PFSK-1 (cell line): ENCODE data around the gene NPM3.

Experiments used
- POLR2AphosphoS5 ChIP-seq: IDR thresholded peaks from 2 replicates; pipeline ENCODE4 v1.6.1; 2012; ENCODE audit warnings: low read depth, mild to moderate bottlenecking, control low read depth, low read length, moderate library complexity
- TF ChIP-seq, protein P1 (sequence below), 2 experiments: IDR thresholded peaks; 2 replicates each; pipeline versions ENCODE4 v1.6.1 to v1.8.0; 2011 to 2012; ENCODE audit warnings: low read depth in 2 of 2, low read length in 2 of 2, control low read depth in 1 of 2, inconsistent platforms in 1 of 2, mild to moderate bottlenecking in 1 of 2, moderate library complexity in 1 of 2; ENCODE audit not compliant: insufficient read depth in 1 of 2

DNA sequence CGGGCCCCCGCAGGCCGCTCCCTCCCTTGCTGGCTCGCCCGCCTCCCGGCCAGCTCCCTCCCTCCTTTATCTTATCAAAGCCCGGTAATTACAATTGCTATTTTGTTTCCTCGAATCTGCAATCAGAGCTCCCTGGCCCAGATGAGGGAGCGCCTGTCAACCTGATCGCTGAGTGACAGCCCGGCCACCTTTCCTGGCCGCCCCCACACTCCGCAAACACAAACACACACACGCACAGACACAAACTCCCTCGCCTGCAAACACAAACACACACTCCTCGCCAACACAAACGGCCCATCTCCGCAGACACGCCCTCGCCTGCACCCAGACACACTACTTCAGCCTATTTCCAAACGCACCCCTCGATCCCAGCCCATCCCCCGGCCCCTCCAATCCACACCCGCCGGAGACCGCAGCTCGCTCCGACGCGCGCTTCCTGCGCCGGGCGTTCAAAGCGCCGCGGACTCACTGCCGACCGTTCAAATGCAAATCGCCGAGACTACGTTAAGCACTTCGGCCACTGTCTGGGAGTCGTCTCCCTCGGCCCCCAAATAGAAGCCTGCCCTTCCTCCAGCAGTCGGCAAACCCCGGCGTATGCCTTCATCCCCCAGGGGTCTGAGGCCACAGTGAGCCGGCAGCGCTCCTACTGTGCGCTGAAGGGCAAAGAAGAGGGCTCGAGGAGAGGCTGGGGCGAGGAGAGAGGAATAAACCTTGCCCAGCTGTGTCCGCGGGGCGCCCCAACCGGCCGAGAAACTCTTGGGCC lies 4.3 kb downstream of the NPM3 start:
- no peak for TF ChIP-seq POLR2AphosphoS5
- TF ChIP-seq, protein P1, sequence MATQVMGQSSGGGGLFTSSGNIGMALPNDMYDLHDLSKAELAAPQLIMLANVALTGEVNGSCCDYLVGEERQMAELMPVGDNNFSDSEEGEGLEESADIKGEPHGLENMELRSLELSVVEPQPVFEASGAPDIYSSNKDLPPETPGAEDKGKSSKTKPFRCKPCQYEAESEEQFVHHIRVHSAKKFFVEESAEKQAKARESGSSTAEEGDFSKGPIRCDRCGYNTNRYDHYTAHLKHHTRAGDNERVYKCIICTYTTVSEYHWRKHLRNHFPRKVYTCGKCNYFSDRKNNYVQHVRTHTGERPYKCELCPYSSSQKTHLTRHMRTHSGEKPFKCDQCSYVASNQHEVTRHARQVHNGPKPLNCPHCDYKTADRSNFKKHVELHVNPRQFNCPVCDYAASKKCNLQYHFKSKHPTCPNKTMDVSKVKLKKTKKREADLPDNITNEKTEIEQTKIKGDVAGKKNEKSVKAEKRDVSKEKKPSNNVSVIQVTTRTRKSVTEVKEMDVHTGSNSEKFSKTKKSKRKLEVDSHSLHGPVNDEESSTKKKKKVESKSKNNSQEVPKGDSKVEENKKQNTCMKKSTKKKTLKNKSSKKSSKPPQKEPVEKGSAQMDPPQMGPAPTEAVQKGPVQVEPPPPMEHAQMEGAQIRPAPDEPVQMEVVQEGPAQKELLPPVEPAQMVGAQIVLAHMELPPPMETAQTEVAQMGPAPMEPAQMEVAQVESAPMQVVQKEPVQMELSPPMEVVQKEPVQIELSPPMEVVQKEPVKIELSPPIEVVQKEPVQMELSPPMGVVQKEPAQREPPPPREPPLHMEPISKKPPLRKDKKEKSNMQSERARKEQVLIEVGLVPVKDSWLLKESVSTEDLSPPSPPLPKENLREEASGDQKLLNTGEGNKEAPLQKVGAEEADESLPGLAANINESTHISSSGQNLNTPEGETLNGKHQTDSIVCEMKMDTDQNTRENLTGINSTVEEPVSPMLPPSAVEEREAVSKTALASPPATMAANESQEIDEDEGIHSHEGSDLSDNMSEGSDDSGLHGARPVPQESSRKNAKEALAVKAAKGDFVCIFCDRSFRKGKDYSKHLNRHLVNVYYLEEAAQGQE (IDR thresholded peaks at IDR 0.05; ENCODE audit: insufficient read depth in 1 of 2, low read depth in 2 of 2, low read length in 2 of 2), result no peak
